Measurements from ENCODE around the gene UBE2L3. TPM values are rescaled to one million over a fixed set of nuclear protein-coding genes. Genes with fewer than 3 reads are reported as not detected.
"Not testable (repeated sequence)": the region's sequence is repeated elsewhere in the genome, so short reads cannot be mapped to it uniquely, and the experiment has no call there.

UBE2L3 gene
- total RNA-seq, 2 donors from 2014 or later = 36.2 to 36.8 TPM

DNA sequence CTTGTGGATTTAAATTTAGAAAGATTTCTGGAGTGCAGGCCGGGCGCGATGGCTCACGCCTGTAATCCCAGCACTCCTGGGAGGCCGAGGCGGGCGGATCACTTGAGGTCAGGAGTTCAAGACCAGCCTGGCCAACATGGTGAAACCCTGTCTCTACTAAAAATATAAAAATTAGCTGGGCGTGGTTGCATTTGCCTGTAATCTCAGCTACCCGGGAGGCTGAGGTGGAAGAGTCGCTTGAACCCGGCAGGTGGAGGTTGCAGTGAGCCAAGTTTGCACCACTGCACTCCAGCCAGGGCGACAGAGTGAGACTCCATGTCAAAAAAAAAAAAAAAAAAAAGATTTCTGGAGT, 1.5 kb downstream of the UBE2L3 start:
- intact Hi-C loops (cut with DNase I) = loop anchor here in 1 of 2 donors (5.0 kb wide), 1 partner anchor 58 kb away; no protein-coding TSS in a partner anchor
- not testable (repeated sequence) for DNase-seq (ENCODE audit: low spot score)

DNA sequence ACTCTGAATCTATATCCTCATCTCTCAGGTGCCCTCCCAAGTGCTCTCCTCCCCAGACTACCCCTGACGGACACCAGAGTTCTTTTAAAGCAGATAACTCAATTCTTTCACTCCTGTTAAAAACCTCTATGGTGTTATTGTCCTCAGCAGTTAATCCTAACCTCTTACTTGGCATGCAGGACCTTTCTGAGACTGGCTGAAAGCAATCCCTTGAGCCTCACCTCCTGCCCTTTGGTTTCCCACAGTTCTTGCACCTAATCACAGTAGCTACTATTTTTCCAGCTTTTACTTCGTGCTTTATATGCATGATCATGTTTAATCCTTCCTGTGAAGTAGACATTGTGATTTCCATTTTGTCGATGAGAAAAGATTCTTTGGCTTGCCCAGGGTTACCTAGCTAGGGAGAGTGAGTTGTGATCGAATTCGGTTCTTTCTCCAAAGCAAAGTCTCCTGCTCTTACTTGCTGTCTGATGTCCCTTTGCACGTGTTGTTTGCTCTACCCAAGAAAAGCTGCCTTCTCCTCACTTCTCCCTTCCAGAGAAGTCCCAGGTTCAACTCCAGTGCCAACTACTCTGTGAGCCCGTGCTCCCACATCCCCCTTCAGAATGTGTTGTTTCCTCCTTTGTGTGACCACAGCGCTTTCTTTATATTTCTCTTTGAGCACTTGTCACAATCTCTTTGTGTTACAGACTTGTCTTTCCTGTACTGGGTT, 2.1 kb downstream of the UBE2L3 start:
- intact Hi-C loops (cut with DNase I) = loop anchor here (5.0 kb wide), 2 partner anchors 58 to 63 kb away; partner anchors contain the start of genes CCDC116 (in 1 of the 2) and YDJC (in 1 of the 2)
- DNase-seq (ENCODE audit: low spot score) = no peak

DNA sequence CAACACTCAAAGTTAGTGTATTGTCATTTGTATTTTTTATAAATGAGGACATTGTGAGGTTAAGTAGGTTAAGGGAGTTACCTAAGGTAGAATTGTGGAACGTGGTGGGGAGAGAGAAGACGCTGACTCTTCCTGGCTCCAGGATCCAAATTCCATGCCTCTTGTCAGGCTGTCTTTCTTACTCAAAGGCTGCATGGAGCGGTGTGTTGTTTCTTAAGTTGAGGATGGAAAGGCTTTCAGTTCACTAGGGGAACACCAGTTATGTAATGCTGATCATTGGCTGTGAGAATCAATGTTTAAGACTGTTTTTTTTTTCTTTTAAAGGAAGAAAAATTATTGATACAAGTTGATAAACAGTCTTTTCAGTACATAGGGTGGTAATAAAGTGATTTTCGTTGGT, 2.9 kb downstream of the UBE2L3 start:
- DNase-seq (ENCODE audit: low spot score) = no peak
- intact Hi-C loops (cut with DNase I) = loop anchor here in 1 of 2 donors (5.0 kb wide), 1 partner anchor 62 kb away; the partner anchor contains the start of genes CCDC116 and YDJC

DNA sequence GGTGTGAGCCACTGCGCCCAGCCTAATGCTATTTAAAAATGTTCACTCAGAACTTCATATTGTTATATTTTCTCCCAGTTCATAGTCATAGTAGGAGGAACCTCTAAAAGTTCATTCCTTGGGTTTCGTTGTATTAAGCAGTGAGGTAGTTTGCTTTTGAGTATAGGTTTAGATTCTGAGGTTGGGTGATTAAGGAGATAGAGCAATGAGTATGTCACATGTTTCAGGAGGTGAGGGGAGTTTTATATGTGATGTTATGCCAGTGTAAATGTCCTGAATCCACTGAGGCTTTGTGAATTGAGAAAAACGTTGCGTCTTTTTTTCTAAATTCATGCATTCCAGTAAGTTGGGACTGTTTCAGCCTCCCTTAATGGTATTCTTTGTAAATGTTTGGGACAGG, 4.2 kb downstream of the UBE2L3 start:
- DNase-seq (ENCODE audit: low spot score) = no peak
- intact Hi-C loops (cut with DNase I) = loop anchor here in 1 of 2 donors (5.0 kb wide), 1 partner anchor 61 kb away; the partner anchor contains the start of genes CCDC116 and YDJC

DNA sequence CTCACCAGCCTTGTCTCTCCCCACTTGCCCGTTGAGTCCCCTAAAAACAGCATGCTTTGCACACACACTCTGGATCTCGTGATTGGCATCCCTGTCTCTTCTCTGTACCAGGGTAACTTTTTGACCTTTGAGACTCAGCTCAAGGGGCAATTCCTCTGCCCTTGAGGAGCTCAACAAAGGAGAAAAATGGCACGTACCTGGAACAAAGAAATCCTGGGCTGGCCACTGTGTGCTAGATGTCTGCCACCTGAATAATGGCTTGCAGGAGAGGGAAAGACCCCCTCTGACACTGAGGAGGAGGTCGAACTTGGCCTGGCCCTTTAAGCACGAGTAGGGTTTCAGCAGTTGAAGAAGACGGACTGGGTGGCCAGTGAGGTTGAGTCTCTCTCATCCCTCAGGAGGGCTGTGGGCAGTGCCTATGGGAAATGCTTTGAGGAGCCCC, 5.8 kb downstream of the UBE2L3 start:
- no peak for DNase-seq (ENCODE audit: low spot score)
- intact Hi-C loops (cut with DNase I) = loop anchor here in 1 of 2 donors (5.0 kb wide), 1 partner anchor 59 kb away; the partner anchor contains the start of genes CCDC116 and YDJC

DNA sequence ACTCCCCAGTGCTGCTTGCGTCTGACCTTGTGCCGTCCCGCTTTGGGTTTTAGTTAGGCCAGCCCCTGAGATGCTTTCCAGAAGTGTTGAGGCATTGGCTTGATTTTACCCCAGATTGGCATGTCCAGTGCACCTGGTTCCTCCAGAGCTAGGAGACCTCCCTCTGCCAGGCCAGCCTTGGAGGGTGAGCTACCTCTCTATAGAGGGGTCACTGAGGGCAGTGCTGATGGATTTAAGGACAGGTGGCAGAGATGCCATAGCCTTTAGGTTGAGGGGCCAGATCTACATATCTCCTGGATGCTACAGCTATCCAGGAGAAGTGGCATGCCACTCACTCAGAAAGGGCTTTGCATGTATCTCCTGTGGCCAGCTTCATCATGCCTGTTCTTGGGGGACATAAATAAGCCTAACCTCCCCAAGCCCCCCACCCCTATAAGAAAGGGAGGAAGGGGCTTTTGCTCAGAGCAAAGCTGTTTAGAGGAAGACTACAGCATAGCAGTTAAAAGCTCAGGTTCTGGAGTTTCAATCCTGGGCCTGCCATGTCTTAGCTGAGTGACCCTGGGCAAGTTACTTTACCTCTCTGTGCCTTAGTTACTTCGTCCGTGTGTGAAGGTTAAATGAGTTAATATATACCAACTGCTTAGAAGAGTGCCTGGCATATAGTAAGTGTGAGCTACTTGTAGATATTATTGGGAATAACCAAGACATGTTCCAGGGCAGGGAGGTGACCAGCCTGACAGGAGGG, 6.4 kb downstream of the UBE2L3 start:
- intact Hi-C loops (cut with DNase I) = loop anchor here in 1 of 2 donors (5.0 kb wide), 1 partner anchor 58 kb away; the partner anchor contains the start of genes CCDC116 and YDJC
- no peak for DNase-seq (ENCODE audit: low spot score)

DNA sequence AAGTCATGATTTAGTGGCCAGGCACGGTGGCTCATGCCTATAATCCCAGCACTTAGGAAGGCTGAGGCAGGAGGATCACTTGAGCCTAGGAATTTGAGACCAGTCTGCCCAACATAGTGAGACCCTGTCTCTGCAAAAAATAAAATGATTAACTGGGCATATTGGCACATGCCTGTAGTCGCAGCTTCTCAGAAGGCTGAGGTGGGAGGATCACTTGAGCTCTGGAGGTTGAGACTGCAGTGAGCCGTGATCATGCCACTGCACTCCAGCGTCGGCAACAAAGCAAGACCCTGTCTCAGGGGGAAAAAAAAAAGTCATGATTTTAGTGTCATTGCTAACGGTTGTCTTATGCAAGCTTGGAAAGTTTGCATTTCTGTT, 11.9 kb downstream of the UBE2L3 start:
- intact Hi-C loops (cut with DNase I) = no loop called here
- DNase-seq (ENCODE audit: low spot score) = no peak

DNA sequence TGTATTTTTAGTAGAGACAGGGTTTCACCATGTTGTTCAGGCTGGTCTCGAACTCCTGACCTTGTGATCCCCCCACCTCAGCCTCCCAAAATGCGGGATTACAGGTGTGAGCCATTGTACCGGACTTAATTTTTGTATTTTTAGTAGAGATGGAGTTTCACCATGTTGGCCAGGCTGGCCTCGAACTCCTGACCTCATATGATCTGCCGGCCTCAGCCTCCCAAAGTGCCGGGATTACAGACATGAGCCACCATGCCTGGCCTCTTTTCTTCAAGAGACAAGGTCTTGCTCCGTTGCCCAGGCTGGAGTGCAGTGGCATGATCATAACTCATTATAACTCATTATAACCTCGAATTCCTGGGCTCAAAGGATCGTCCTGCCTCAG, 13.1 kb downstream of the UBE2L3 start:
- DNase-seq (ENCODE audit: low spot score); intact Hi-C loops (cut with DNase I): not testable (repeated sequence)

DNA sequence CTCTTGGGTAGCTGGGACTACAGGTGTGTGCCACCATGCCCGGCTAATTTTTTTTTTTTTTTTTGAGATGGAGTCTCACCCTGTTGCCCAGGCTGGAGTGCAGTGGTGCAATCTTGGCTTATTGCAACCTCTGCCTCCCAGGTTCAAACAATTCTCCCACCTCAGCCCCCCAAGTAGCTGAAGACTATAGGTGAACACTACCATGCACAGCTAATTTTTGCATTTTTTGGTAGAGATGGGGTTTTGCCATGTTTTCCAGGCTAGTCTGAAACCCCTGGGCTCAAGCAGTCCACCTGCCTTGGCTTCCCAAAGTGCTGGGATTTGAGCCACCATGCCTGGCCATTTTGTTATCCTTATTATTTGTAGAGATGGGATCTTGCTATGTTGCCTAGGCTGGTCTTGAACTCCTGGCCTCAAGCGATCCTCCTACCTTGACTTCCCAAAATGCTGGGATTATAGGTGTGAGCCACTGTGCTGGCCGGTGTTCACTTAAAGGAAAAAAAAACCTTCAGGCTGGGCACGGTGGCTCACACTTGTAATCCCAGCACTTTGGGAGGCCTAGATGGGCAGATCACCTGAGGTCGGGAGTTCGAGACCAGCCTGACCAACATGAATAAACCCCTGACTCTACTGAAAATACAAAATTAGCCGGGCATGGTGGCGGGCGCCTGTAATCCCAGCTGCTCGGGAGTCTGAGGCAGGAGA, 13.6 kb downstream of the UBE2L3 start:
- DNase-seq (ENCODE audit: low spot score); intact Hi-C loops (cut with DNase I): not testable (repeated sequence)

DNA sequence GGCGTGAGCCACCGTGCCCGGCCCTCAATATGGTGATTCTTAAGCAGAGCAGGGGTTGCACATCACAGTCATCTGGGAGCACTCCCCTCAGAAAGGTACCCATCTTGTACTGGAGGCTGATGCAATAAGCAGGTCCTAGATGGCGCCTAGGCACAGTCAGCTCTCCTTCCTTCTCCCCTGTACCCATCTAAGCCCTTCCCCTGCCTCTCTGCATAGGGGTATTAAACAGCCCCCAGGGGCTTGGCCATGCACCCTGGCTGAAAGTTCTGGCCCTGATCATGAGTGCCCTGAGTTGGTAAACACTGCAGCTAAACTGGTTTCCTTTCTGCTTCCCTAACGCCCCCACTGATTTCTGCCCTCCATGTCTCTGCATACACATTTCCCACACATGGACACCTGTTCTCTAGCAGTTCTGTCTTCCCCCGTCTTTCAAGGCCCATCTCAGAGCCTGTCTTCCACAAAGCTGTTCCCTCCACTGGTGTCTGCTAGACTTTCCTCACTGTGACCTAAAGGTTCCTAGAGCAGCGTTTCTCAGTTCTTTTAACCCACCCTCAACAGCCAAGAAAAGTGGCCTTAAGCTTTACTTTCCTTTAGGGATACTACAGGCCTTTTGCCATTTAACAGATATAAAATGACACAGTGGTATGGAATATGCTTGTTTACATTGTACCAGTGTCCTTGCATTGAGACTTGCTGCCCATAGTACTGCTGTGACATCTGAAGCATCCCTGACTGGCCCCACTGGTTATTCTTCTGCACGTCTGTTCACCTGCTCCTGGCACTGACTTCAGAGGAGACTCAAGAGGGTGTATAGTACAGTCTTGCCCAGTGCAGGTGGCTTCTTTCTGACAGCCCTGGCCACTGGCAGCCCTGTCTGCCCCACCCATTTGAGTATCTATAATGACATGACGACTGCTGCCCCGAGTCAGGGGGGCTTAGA, 15.6 kb downstream of the UBE2L3 start:
- intact Hi-C loops (cut with DNase I) = no loop called here
- no peak for DNase-seq (ENCODE audit: low spot score)

DNA sequence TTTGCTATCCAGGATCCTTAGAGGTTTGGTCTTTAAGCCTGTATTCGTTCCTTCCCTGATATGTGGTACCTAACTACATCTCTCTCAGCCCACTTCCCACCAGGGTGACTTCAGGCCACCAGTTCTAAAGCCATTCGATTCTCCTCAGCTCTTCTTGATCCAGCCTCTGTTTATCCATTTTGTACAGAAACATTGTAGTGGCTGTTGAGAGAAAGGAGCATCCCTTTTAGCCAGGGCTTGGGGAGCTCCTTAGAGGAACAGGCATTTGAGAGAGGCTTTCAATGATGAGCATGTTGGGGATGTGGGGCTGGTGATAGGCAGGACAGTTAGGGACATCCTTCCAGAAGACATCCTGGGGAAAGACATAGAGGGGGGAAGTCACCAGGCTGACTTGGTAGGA, 17.9 kb downstream of the UBE2L3 start:
- intact Hi-C loops (cut with DNase I) = no loop called here
- DNase-seq (ENCODE audit: low spot score) = no peak

DNA sequence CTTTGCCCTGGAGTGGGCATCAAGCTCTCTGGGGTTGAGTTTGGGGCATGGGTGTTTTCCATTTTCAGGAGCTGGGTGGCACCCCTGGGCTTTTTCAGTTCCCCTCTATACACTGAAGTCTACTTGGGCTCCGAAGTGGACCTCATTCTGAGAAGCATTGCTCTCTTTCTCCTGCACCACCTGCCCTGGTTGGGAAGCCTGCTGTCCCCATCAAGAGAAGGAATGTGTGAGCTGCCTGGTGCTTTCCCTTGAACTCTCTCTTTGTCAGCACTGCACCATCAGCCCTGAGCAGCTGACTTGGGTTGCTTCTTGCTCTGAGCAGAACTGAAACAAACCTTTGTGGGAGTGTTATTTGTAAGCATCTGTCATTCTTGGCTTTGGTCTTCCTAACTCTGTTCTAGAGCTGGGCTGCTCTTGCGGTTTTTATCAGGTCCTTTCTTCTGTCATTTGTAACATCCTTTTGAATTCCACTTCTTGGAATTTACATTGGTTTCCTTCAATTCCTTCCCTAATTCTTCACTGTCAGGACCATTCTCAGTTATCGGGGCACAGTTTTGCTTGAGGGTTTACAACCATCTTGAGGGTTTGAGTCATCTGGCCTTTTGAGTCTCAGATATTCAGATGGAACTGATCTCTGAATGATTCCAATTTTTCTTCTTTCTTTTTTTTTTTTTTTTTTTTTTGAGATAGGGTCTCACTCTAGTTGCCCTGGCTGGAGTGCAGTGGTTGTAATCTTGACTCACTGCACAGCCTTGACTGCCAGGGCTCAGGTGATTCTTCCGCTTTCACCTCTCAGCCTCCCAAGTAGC, 20.5 kb downstream of the UBE2L3 start:
- intact Hi-C loops (cut with DNase I) = no loop called here

DNA sequence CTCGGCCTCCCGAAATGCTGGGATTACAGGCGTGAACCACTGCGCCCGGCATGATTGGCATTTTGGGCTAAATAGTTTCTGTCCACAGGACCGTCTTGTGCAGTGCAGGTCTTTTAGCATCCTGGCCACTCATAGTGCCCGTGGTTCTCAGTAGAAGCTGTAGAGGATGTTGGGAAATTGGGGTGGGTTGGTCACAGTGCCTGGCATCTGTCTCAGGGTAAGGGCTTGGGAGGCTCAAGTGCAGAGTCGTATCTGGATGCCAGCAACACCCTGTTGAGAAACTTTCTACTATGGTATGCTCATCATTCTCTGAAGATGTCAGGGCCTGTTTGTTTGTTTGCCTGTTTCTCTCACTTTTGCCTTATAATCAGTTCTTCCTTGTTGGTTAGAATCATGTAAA, 21.9 kb downstream of the UBE2L3 start:
- intact Hi-C loops (cut with DNase I) = no loop called here
- no peak for DNase-seq (ENCODE audit: low spot score)

More for the DNA sequence above, 20.5 kb downstream of the UBE2L3 start:
- no peak for DNase-seq (ENCODE audit: low spot score)

DNA sequence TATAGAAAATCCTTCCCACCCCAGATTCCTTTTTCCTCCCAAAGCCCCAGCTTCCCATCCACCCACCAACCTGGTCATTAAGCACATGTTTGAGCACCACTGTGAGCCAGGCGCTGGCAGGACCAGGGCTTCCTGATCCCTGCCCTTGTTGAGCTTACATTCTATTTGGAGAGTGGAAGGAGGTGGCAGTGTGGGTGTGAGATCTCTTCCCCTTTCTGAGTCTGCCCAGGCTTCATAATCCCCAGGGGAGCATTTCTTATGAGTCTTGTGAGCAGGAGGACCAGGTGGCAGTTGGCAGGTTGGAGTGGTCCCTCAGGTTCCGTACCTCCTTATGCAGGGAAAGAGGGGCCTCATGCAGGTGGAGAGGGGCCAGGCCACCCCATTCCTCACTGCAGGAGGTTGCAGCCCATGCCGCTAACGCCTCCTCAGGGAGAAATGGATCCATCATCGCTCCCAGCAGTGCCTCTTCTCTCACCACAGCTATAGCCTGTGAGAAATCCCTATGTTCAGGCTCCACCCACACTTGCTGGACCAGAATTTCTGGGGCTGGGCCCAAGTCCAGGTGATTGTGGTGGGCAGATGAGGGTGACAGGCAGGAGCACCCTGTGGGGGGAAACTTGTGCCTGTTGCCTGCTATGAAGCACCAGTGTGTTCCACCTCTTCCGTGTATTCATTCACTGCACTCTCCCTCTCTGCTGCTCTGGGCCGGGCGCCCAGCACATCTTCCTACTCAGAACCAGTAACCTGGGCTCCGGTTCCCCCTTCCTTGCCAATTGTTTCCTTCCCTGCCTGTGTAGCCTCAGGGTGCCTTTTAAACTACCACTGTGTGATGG, 23.5 kb downstream of the UBE2L3 start:
- intact Hi-C loops (cut with DNase I) = no loop called here
- no peak for DNase-seq (ENCODE audit: low spot score)

DNA sequence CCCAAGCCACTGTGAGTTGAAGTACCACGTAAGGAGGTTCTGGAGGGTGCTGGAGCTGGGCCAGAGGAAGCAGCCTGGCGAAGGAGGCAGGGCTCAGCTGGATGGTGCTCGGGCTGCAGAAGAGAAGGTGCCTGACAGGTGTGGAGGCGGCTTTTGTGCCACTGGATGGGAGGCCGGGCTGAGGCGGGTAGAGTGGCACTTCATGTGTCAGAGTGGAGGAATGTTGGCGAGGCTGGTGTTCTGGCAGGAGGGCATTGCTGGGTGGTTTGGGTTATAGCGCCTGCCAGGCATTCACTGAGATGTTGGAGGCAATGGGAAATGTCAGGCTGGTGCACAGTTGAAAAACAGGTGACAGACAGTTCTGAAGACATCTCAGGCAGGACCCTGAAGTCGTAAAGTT, 24.2 kb downstream of the UBE2L3 start:
- no peak for DNase-seq (ENCODE audit: low spot score)

DNA sequence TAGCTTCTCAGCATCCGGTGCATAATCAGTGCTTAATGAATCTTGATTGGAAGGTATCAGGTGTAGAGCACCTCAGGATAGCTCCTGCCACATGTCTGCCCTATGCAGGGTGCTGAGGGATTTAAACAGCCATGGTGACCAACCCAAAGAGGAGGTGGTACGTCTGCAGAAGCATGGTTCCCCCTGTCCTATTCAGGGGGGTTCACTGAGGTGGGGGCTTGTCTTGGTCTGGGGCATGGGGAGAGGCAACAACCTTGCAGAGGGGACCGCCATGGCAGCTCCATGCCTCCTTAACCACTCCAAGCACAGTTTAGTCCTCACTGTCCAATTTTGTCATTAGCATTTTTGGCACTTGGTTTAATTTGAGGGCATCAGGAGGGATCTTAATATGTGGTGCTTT, 24.9 kb downstream of the UBE2L3 start:
- intact Hi-C loops (cut with DNase I) = no loop called here
- DNase-seq (ENCODE audit: low spot score) = no peak

More for the DNA sequence above, 24.2 kb downstream of the UBE2L3 start:
- intact Hi-C loops (cut with DNase I) = no loop called here
